Stimulated activated naive CD4-positive, alpha-beta T cell (primary cell): ENCODE measurements around the gene NUP54.

ENCODE experiments used
- DNase-seq, 6 experiments: peaks; one replicate each; lab custom pipeline; 2025; lab: John Stamatoyannopoulos, UW

NUP54 gene

GRCh38 chr4:76148142-76148865 lies at the start of gene NUP54:
NUP54 (minus strand) TSS chr4:76148397; CDS start chr4:76148374, 23 bp downstream.
- peak; percentile 84 to 93 (median 90) for DNase-seq

GRCh38 chr4:76197031-76197743 lies 49.0 kb upstream of the NUP54 start:
- DNase-seq: no peak

- DNase-seq: no peak
Observed at GRCh38 chr4:76196376-76196775, 48.2 kb upstream of the NUP54 start.

GRCh38 chr4:76195326-76195725 lies 47.1 kb upstream of the NUP54 start:
- no peak for DNase-seq

GRCh38 chr4:76194325-76194724 lies 46.1 kb upstream of the NUP54 start:
- DNase-seq: no peak

- no peak for DNase-seq
Observed at GRCh38 chr4:76192236-76192635, 44.0 kb upstream of the NUP54 start.

- DNase-seq: no peak
Observed at GRCh38 chr4:76188557-76188956, 40.4 kb upstream of the NUP54 start.

GRCh38 chr4:76188149-76188548 lies 40.0 kb upstream of the NUP54 start:
- DNase-seq: no peak

GRCh38 chr4:76187152-76187551 lies 39.0 kb upstream of the NUP54 start:
- no peak for DNase-seq

- DNase-seq: no peak
Observed at GRCh38 chr4:76182463-76182862, 34.3 kb upstream of the NUP54 start.

- peak; percentile 51 to 80 (median 68) for DNase-seq
Observed at GRCh38 chr4:76179398-76180318, 31.5 kb upstream of the NUP54 start.

GRCh38 chr4:76178296-76178695 lies 30.1 kb upstream of the NUP54 start:
- no peak for DNase-seq

- no peak for DNase-seq
Observed at GRCh38 chr4:76177709-76178108, 29.5 kb upstream of the NUP54 start.

- no peak for DNase-seq
Observed at GRCh38 chr4:76175336-76175735, 27.1 kb upstream of the NUP54 start.

- no peak for DNase-seq
Observed at GRCh38 chr4:76174216-76174615, 26.0 kb upstream of the NUP54 start.

- no peak for DNase-seq
Observed at GRCh38 chr4:76168688-76169087, 20.5 kb upstream of the NUP54 start.

GRCh38 chr4:76166480-76166879 lies 18.3 kb upstream of the NUP54 start:
- DNase-seq: no peak

- no peak for DNase-seq
Observed at GRCh38 chr4:76160355-76160754, 12.2 kb upstream of the NUP54 start.

- DNase-seq: no peak
Observed at GRCh38 chr4:76156635-76157034, 8.4 kb upstream of the NUP54 start.

- DNase-seq: no peak
Observed at GRCh38 chr4:76155979-76156378, 7.8 kb upstream of the NUP54 start.

GRCh38 chr4:76153356-76153755 lies 5.2 kb upstream of the NUP54 start:
- DNase-seq: no peak

GRCh38 chr4:76147454-76148141 lies 599 bp downstream of the NUP54 start:
- peak in 2 of 6 experiments; percentile 36 to 52 for DNase-seq
